Measurements from ENCODE around the gene RNLS.
"Not testable (repeated sequence)": the region's sequence is repeated elsewhere in the genome, so short reads cannot be mapped to it uniquely, and the experiment has no call there.

RNLS gene

DNA sequence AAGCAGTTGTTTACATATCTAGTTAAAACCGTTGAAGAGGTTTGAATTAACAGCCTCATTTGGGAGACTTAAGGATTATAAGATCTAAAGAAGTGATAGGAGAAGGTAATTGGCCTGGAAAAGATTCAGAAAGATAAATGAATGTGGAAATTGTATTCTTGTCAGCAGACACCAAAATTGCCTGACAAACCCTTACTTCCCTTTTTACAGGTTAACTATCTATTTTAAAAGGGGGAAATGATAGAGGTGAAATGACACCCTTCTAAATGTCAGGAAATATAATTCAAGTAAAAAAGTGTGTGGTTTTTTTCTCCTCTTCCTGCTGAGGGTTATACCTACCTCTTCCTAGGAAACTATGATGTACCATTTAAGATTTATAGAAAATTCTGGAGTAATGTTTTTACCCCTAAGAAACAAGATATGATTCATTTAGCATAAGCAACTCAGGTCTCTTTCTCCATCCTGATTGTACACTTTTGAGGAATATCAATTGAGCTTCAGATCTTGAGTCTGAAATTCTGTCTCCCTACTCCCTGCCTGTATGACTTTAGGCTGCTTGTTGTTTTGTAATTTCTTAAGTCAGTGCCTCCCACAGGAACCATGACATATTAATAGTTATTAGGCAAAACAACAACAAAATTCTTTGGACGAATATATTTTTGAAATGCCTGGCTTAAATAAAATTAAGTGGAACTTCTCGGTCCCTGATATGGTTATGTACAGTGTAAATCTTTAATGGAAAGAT lies 250.4 kb downstream of the RNLS start:
- no peak for DNase-seq

DNA sequence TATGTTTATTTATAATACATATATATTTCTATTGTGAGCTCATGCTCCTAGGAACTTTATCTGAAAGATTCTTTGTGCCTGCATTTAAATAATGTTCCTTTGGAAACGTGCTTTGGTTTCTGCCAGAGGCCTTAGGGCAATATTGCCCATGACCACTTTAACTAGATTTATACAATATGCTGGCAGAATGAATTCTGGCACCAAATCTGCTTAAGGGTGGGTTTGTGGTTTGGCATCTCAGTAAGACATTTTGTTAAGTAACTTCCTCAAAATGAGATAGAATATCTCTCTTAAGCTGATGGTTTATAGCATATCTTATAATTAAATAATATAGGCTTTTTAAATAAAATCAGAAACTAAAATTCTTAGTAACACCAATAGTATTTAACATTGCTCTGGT lies 252.9 kb downstream of the RNLS start:
- no peak for DNase-seq

DNA sequence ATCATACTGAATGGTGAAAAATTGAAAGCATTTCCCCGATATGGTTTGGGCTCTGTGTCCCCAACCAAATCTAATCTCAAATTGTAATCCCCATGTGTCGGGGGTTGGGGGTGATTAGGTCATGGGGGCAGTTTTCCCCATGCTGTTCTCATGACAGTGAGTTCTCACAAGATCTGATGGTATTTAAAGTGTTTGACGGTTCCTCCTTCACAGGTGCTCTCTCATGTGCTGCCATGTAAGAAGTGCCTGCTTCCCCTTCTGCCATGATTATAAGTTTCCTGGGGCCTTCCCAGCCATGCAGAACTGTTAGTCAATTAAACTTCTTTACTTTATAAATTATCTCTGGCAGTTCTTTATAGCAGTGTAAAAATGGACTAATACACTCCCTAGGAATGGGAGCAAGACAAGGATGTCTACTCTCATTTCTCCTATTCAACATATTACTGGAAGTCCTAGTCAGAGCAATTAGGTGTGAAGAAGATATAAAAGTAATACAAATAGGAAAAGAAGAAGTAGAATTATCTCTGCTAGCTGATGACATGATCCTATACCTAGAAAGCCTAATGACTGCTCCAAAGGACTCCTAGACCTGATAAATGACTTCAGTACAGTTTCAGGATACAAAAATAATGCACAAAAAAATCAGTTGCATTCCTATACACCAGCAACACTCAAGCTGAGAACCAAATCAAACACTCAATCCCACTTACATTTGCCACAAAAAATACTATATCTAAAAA lies 260.6 kb downstream of the RNLS start:
- no peak for DNase-seq

DNA sequence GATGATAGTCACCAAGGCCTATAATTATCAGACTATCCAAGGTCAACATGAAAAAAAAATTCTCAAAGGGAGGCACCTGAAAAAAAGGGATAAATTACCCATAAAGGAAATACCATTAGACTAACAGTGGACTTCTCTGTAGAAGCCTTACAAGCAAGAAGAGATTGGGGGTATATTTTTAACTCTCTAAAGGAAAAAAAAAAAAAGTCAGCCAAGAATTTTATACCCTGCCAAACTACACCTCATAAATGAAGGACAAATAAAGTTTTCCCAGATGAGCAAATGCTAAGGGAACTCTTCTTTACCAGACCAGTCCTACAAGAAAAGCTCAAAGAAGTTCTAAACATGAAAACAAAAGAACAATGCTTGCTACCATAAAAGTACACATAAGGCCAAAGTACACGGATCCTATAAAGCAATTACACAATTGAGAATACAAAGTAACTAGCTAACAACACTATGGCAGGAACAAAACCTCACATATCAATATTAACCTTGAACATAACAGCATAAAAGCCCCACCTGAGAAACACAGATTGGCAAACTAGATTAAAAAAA lies 263.1 kb downstream of the RNLS start:
- no peak for DNase-seq

- DNase-seq: no peak
Observed at GRCh38 chr10:88318803-88319202, 264.3 kb downstream of the RNLS start.

DNA sequence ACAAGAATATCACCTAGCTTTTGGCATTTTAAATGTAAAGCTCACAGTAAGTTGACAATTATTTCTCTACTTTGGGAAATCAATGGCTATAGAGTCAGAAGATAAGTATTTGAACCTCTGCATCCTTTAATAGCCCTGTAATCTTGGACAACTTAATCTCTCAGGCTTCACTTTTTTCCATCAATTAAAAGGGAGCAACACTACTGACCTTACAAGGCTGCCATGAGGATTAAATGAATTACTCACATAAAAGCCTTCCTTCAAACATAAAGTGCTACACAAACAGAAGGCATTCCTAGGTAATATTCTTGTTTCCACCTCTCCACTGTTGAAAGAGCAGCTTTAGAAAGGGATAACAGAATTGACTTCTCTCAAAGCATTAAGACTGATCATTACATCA lies 266.0 kb downstream of the RNLS start:
- DNase-seq: no peak

- DNase-seq: no peak
Observed at GRCh38 chr10:88316292-88316861, 266.7 kb downstream of the RNLS start.

DNA sequence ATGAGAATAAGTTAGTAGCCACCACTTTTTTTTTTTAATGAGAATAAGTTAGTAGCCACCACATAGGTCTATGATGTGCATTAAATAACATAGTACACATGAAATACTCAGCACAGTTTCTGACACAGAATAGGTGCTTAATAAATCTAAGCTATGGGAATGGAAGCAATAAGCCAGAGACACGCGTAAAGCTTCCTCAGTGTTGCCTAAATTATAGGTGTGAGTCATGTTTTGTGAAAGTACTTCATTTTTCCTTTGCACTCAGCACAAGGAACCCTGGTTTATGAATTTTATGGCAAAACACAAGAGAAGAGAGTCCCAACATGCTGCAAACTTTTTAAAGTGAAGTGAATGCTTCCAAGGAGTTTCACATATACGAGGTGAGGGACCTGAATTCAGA lies 267.4 kb downstream of the RNLS start:
- DNase-seq: no peak

DNA sequence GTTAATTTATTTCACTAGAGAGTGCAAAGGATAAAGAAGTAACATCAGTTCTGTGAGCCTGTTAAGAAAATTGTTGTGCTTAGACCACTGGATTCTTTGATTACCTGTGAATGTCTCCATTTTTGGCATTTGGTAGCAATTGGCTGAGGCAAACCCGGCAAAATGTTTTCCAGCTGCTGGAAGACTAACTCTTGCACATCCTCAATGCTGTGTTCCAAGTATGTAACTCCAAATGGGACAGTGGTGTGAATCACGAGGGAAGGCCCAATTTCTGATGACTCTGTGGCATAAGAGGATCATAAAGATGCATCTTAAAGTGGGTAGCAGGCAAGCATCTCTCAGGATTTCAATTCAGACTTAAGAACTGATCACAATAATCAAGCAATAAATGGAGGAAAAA lies 268.8 kb downstream of the RNLS start:
- DNase-seq: no peak

GRCh38 chr10:88313878-88314277 lies 269.2 kb downstream of the RNLS start:
- DNase-seq: no peak

- DNase-seq: no peak
Observed at GRCh38 chr10:88312855-88313254, 270.3 kb downstream of the RNLS start.

DNA sequence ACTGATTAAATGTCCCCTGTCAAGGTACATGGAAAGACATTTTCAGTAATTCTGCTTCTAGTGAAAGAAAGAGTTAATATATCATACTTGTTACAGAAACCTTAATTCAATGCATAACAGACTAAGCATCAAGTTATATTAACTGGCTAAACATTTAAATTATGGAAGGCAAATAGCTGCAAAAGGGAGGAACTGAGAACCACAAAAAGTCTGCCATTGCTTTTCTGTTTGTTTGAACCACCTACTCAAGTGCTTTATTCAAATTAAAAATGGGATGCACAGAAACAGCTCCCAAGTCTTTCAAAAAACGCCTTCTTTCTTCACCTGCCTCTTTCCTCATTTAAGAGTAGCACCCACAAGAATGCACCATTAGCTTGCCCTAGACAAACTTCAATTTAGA lies 271.9 kb downstream of the RNLS start:
- DNase-seq: no peak

- no peak for DNase-seq
Observed at GRCh38 chr10:88309365-88309764, 273.8 kb downstream of the RNLS start.

GRCh38 chr10:88308361-88308760 lies 274.8 kb downstream of the RNLS start:
- not testable (repeated sequence) for DNase-seq

GRCh38 chr10:88299787-88300186 lies 283.3 kb downstream of the RNLS start:
- DNase-seq: no peak

- DNase-seq: no peak
Observed at GRCh38 chr10:88297103-88297502, 286.0 kb downstream of the RNLS start.

- DNase-seq: no peak
Observed at GRCh38 chr10:88293651-88294230, 289.4 kb downstream of the RNLS start.

- no peak for DNase-seq
Observed at GRCh38 chr10:88293073-88293472, 290.0 kb downstream of the RNLS start.

DNA sequence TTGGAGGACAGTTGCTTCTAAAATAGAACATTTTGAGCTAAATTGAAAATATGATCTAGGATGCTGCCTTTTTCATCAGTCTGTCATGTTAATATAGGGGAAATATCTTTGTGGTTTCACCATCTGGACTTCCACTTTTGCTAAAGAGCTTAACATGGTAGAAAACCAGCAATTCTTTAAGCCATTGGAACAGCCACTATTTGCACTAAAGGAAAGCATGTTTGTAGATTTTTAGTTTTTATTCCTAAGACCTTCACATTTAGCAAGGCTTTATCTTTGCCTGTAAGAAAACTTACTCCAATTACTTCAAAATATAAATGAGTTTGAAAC lies 291.0 kb downstream of the RNLS start:
- DNase-seq: no peak

DNA sequence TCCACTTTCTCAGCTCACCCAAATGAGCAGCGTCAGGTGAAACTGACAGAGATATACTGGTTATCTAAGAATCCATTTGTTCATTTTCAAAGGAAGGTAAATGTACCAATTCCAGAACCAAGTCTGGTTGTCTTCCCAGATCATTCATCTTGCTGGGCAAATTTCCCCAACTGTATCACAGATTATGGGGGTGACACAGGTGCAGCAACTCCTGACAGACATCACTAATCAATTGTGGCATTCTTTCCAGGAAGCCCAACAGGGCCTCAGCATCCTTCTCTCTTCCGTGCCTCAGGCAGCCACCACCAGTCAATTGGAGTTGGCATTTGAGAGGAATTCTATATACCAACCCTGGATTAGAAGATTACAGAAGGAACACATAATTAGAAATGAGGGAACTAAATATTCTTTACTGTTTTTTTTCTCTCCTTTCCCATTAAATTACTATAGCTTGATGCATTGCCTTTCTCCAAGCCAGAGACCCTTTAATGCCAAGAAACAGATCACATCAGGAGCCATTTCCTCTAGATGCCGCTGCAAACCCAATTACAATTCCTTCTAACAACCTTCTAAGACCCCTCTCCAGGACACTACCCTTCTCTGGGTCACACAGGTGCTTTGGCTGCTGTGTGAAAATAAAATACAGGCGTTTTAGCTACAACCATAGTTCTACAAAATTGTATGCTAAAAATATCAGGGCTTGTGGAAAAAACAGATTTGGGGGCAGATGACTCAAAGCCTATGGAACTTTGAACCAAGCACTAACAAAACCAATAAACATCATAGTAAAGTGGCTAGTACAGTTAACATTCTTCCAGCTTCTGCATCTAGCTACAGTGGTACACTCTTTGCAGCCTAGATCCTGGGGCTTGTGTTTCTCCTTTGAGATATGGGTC lies 291.6 kb downstream of the RNLS start:
- no peak for DNase-seq

GRCh38 chr10:88289342-88289741 lies 293.8 kb downstream of the RNLS start:
- DNase-seq: no peak

DNA sequence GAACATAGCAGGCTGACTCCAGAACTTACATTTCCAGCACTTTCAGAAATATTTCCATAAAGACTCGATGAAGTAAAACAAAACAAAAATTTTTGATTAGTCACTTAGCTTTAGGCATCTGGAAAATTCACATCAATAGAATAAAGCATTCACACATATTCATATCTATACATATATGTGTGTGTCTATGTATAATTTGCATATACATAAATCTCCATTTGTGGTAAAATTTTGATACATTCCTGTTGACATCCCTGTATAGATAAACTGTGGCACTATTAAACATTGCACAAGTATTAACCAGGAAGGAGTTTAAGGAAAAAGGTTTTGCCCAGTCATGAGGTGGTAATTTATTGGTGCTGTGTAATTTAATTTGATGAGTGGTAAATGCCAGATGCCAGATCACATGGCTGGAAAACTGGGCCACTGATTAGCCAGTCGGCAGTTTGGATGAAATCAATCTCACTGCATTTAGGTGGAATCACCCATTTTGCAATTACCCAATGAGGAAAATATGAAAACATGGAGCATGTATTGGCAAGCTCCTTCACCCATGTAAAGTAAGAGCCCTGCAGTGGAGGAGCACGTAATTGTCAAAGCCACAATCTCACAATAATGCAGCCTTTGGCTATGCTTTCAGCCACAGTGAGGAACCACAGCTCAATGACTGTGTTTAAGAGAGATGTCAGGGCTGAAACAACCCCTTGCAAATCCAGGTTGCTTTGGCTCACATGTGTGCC lies 294.6 kb downstream of the RNLS start:
- DNase-seq: no peak
